ENCODE data around the gene WNK2.

- TF ChIP-seq CTCF (IDR thresholded peaks at IDR 0.05; ENCODE audit: low read depth, low read length, poor library complexity, severe bottlenecking), result no peak
- TF ChIP-seq EZH2phosphoT487 (IDR thresholded peaks at IDR 0.05; ENCODE audit: borderline replicate concordance, low read length), result no peak
These were observed 78.8 kb downstream of the WNK2 start for GRCh38 chr9:93262537-93263310.

Measured in DOHH2 (cell line).